AG04450 (cell line): Measurements from ENCODE around the gene IL1RL2. TPM values are rescaled to one million over a fixed set of nuclear protein-coding genes. Genes with fewer than 3 reads are reported as not detected.
A peak's percentile ranks its signal among the peaks of the same experiment; 100 is the strongest.

Experiments
- CTCF ChIA-PET: fragments of 300-600, 350-600 bp; formaldehyde crosslinking; extraction: SDS; loops from one replicate; lab custom pipeline; 2022; ENCODE audit warnings: antibody characterized with exemption, inconsistent platforms; lab: Charles Lee
- POLR2A ChIA-PET: fragments of 350-600 bp; formaldehyde crosslinking; extraction: SDS; loops from one replicate; lab custom pipeline; 2021; ENCODE audit warnings: antibody characterized with exemption, inconsistent platforms; lab: Yijun Ruan, JAX
- DNase-seq: peaks from one replicate; pipeline ENCODE4 v3.0.0-alpha.2; 2011; ENCODE audit warnings: low read depth, low spot score
- H3K27ac ChIP-seq: one replicate; pipeline ENCODE4 v1.5.1; 2012; ENCODE audit warnings: low read depth, low read length, control low read depth
- H3K27me3 ChIP-seq: one replicate; pipeline ENCODE4 v1.6.0; 2012; ENCODE audit warnings: low read length; ENCODE audit not compliant: control insufficient read depth, insufficient read depth
- H3K4me3 ChIP-seq: 2 replicates; pipeline ENCODE4 v1.5.1; 2011; ENCODE audit warnings: mild to moderate bottlenecking, low read depth, low read length, control low read depth
- H3K9me3 ChIP-seq: 2 replicates; pipeline ENCODE4 v1.5.1; 2012; ENCODE audit warnings: low read length; ENCODE audit not compliant: control insufficient read depth, insufficient read depth
- CTCF ChIP-seq: IDR thresholded peaks from 2 replicates; pipeline ENCODE4 v1.5.1; 2011; ENCODE audit warnings: low read depth, low read length, control low read depth, inconsistent platforms
- polyA plus RNA-seq: library from polyadenylated mRNA; depleted of rRNA; stranded (reverse); fragments of >200 nt; gene quantifications from 2 replicates; pipeline ENCODE4 v1.2.3, GENCODE V29; 2011

IL1RL2 gene
- polyA plus RNA-seq, 1 experiment, result 0.72 TPM

DNA sequence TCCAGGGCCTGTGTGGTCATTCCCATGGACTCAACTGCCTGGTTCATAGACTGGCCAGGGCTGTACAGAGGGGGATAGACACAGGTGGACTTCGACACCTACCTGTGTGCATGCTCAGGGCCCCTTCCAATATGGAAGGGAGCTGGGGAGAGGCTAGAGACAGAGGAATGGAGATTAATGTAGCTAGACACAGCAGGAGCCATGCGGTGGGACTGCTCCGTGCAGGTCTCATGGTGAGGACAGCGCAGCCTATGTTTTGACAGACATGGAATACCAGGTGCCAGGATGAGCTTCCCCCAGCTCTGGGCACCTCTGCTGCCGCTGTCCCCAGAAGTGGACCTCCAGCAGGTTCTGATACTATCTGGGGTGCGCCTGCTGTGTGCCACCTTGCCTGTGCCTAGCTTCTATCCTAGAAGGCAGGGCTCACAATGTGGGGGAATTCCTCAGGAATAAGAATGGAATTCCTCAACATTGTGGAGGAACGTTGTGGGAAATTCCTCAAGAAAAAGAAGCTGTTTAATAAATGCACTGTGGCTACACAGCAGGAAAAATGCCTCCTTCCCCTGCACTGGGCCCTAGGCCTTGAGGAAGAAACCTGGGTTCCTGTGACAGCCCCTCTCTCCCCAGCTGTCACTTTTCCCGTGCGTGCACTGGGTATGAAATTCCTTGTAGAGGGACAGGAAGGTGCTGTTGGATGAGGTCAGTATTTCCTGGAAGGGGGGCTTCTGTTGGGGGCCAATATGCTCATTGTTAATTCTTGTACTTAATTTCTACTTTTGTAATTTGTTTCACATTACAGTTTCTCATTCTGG lies 37.0 kb upstream of the IL1RL2 start:
- Histone ChIP-seq H3K27ac (no peak overlapping the region), H3K4me3 (no peak overlapping the region), H3K9me3 (peaks cover 54% of the 10 kb centered on the region), H3K27me3 (no peaks in the 10 kb centered on the region)
- TF ChIP-seq CTCF, result no peak
- ChIA-PET POLR2A (no interaction called here), CTCF (interaction anchor here (1.1 kb wide), 1 partner anchor 16 kb away, joined by 5 read pairs; no protein-coding TSS in a partner anchor)
- DNase-seq, result no peak

DNA sequence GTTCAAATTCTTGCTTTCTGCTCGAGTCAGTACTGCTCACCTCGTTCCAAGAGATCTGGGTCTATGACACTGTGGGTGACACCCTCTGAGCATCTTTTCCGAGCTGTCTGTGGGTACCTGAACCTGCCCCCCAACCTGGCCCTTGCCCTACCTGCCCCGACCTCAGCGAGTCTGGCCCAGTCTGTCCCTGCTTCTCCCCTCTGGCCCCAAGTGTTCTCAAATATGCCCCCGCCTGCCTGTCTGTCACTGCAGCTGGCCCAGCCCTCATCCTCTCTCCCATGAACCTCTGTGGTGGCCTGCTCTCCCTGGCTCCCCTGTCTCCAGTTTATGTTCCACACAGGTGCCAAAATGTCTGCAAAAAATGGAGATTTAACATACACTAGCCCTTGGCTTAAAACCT lies 32.5 kb upstream of the IL1RL2 start:
- ChIA-PET CTCF (interaction anchor here (2.4 to 4.6 kb wide), 3 partner anchors 86 to 270 kb away, joined by 8 to 21 read pairs (median 8); no protein-coding TSS in a partner anchor), POLR2A (interaction anchor here (1.1 kb wide), 1 partner anchor 12 kb away, joined by 3 read pairs; the partner anchor contains the start of gene IL1R1)
- Histone ChIP-seq H3K27me3 (no peaks in the 10 kb centered on the region), H3K27ac (no peak overlapping the region), H3K4me3 (no peak overlapping the region), H3K9me3 (peaks cover 18% of the 10 kb centered on the region)
- DNase-seq, result no peak
- no peak for TF ChIP-seq CTCF

DNA sequence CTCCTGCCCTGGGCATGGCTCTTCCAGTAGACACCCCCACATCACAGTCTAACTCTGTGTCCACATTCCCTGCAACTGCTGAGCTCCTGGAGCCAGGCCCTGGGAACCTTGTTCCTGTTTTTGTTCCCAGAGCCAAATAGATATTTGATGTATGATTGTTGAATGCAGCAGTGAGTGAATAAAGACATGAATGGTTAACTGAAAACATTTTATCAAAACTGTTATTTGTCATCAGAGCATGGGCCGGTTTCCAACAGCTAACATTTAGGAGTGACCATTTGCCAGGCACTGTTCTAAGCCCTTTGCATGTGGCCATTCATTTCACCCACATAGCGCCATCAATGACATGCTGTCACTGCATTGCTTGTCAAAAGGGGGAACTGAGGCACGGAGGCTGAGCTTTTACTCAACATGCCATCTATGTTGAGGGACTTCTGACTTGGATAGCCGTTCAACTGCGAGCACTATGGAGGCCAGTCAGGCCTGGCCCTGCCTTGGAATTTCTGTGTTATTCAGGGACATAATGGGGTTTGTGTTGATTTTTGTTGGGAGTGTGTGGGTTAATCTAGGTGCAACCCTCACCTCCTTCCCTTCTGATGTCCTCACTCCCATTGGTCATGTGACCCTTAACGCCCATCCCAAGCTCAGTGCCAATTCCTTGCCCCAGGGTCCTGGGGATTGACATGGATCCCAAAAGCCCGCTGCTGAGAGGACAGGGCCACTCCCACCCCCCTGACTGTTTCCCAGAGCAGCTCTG lies 31.7 kb upstream of the IL1RL2 start:
- H3K27ac ChIP-seq, result peak overlapping the region; percentile 80
- no peaks in the 10 kb centered on the region for H3K27me3 ChIP-seq
- CTCF ChIA-PET, result interaction anchor here (1.0 to 4.6 kb wide), 6 partner anchors 86 to 272 kb away, joined by 3 to 21 read pairs (median 8); no protein-coding TSS in a partner anchor
- peaks cover 10% of the 10 kb centered on the region for H3K9me3 ChIP-seq
- H3K4me3 ChIP-seq, result no peak overlapping the region
- DNase-seq, result no peak
- POLR2A ChIA-PET, result interaction anchor here (0.8 to 1.6 kb wide), 3 partner anchors 13 to 109 kb away, joined by 3 to 18 read pairs (median 4); partner anchors contain the start of gene IL1R1
- no peak for TF ChIP-seq CTCF

DNA sequence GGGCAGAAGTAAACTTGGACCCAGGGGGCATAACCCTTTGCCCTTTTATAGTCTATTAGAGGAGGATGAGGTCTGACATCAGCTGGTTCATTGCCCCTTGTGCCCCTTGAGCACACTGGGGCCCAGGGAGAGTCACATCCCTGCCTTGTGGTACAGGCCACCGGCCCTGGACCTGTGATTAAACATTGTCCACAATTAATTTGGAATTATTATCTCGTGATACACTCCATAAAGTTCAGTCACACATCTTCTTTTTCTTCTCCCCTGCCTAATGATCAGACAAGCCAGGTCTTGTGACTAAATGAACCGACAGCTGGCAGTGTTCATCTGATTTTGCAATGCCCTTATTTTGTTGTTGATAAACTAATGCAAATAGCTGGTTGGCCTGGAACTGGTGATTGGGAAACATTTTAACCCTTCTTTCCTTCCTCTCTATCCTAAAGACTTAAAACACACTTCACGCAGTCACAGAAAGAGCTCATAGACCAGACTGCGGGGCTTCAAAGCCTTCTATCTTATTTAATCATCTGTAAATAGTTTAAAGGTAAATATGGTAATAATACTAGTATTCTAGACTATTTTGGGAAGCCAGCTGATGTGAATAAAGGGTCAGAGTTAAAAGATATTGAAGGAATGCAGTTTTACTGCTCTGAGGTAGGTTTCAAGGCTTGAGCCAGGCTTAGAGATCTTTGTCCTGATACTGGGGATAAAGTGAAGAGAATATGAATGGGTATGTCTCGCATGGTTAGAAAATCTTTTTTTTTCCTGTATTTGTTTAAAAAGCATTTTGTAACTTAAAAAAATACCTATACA lies 30.9 kb upstream of the IL1RL2 start:
- peak overlapping the region; percentile 80 for H3K27ac ChIP-seq

More for the DNA sequence above, 30.9 kb upstream of the IL1RL2 start:
- TF ChIP-seq CTCF, result no peak
- ChIA-PET POLR2A (interaction anchor here (0.8 to 1.6 kb wide), 3 partner anchors 14 to 110 kb away, joined by 3 to 18 read pairs (median 4); partner anchors contain the start of gene IL1R1), CTCF (interaction anchor here (1.0 to 4.6 kb wide), 8 partner anchors 10 to 287 kb away, joined by 3 to 21 read pairs (median 6); no protein-coding TSS in a partner anchor)
- DNase-seq, result no peak
- H3K9me3 ChIP-seq, result peaks cover 9% of the 10 kb centered on the region
- no peaks in the 10 kb centered on the region for H3K27me3 ChIP-seq
- H3K4me3 ChIP-seq, result no peak overlapping the region
